Erythroblast (primary cell): Measurements from ENCODE around the gene BCAM.
"Not testable (repeated sequence)": the region's sequence is repeated elsewhere in the genome, so short reads cannot be mapped to it uniquely, and the experiment has no call there.

ENCODE experiments used
- DNase-seq, 2 experiments: peaks; one replicate each; lab custom pipeline; 2025; lab: John Stamatoyannopoulos, UW
- GATA1 ChIP-seq: IDR thresholded peaks from 2 replicates; pipeline ENCODE4 v1.6.1; 2011; ENCODE audit warnings: low read depth, mild to moderate bottlenecking, control low read depth, low read length, moderate library complexity
- POLR2A ChIP-seq: IDR thresholded peaks from 2 replicates; pipeline ENCODE4 v1.6.1; 2011; ENCODE audit warnings: mild to moderate bottlenecking, low read length

Gene BCAM

DNA sequence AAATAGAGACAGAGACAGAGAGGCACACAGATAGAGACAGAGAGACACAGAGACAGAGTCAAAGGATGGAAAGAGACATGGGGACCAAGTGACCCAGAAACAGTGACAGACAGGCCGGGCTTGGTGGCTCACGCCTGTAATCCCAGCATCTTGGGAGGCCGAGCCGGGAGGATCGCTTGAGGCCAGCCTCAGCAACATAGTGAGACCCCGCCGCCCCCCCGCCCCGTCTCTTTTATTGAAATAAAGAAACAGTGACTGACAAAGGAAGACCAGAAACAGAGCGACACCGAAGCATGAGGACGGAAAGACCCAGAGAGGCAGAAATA, 36.3 kb downstream of the BCAM start:
- TF ChIP-seq POLR2A = no peak
- TF ChIP-seq GATA1 = no peak
- DNase-seq = no peak

DNA sequence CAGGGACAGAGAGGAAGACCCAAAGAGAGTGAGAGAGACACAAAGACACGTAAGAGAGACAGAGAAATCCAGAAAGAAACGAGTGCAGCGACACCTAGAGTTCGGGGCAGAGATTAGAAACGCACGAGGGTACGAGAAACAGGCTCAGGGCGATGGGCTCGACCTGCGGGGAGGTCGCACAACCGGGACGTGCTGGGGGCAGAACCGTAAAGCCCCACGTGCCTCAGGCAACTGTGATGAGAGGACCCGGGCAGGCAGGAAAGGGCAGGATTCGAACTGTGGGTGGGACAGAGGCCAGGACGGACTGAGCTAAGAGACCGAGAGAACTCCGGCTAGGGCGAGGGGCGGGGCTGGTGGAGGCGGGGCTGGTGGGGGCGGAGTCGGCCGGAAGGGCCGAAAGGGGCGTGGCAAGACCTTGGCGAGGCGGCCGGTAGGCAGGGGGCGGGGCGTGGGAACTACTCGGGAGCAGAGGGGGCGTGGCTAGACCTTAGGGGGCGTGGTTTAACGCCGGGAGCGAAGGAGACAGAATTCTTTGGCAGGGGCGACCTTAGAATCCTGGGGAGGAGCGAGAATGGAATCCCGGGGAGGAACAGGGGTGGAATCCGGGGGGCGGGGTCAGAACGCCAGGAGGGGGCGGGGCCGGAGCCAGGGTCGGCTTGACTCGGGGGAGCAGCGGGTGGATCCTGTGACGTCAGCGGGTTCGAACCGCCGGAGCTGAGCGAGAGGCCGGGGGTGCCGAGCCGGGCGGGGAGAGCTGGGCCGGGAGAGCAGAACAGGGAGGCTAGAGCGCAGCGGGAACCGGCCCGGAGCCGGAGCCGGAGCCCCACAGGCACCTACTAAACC, 36.9 kb downstream of the BCAM start, which contains the start of gene NECTIN2:
Gene NECTIN2, plus strand, starts transcription at position 686 of the 843 bp plus-strand sequence. CDS start 229 bp downstream, outside the sequence.
- peak; percentile 93 to 98 for DNase-seq
- TF ChIP-seq GATA1 = no peak
- no peak for TF ChIP-seq POLR2A

DNA sequence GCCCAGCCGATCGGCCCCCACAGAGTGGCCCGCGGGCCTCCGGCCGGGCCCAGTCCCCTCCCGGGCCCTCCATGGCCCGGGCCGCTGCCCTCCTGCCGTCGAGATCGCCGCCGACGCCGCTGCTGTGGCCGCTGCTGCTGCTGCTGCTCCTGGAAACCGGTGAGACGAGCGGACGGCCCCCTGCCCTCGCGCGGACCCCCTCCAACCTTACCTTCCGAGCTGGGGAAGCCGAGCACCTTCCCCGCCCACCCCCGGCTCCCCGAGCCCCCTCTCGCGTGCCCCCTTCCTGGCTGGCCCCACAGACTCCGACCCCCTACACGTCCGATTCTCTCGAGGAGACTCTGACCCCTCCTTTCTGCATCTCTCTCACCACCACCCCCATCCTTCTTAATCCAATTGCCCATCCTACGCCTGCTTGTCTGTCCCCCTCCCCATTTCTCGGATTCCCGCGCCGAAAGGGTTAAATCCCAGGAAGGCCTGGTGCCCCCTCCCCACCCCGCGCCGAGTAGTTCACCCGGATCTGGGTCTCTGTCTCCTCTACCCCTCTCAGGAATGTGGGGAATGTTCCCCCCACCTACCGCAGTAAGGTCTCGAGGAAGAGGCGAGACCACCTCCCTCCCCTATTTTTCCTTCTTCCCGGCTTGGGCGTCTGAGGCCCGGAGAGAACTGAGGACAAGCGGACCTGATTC, 37.7 kb downstream of the BCAM start:
- no peak for DNase-seq
- TF ChIP-seq POLR2A (no peak), GATA1 (no peak)

DNA sequence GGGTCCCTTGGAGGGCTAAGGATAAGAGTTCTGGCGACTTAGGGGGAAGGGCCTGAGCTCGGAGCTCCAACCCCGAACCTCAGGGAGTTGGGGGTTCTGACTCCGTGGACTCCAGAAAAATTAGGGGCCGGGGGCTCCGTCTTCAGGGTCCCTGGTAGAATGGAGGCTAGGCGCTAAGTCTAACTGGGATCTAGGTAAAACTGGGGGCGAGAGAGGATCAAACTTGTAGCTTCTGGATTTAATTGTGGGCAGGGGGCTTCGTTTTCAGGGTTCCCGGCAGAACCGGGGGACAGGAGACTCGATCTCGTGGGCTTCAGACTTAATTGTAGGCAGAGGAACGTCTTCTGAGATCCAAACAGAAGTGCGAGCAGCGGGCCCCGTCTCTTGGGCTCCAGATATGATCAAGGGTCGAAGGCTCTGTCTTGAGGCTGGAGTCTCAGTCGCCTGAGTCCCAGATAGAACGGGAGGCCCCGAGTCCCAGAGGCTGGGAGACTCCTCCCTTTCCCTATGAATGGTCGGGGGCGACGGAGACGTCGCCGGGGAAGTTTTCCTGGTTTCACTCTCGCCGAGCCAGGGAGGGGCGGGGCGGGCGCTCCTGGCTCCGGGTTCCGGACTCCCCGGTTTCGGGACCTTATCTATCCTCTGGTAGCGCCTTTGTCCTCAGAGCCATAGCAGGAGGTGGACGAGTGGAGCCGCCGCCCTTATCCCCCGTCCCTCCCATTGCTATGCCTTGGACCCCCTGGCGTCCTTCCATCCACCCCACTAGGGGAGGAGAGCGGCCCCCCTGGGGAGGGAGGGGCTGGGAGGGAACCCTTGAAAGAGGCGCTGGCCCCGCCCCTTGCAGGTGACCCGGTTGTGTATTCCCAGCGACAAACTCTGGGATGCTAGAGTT, 38.5 kb downstream of the BCAM start:
- DNase-seq = peak; percentile 47 to 54

DNA sequence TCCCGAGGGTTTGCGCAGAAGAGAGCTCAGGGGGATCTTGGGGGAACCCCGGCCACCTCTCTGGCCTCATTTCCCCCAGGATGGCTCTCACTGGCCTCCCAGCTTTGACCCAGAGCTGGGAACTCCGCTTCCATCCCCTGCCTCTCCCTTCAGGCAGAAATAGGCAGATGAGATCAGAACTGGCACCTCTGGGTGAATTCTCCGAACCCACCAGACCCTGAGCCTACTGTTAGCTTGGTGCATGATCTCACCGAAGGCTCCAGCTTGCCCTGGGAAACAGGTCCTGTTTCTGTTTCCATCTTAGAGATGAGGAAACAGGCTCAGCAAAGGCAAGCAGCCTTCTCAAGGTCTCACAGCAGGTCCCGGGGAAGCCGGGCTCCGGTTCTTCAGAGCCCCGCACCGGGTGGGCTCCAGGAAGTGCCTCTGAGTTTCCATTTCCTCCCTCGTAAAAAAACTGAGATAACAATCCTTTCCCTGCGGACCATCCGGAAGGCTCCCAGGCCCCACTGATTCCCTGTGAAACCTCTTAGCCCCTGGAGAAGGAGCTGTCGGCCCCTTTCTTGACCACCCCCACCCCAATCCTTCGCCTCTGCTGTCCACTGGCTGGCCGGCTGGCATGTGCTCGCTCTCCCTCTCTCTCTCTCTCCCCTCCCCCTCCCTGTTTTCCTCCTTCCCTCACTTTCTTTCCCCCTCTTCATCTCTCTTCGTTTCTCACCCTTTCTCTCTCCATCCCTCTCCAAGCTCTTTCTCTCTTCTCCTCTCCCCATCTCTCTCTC, 39.3 kb downstream of the BCAM start:
- TF ChIP-seq GATA1 (no peak), POLR2A (no peak)
- DNase-seq = peak in 1 of 2 experiments; percentile 24

More for the DNA sequence above, 38.5 kb downstream of the BCAM start:
- no peak for TF ChIP-seq GATA1
- no peak for TF ChIP-seq POLR2A

DNA sequence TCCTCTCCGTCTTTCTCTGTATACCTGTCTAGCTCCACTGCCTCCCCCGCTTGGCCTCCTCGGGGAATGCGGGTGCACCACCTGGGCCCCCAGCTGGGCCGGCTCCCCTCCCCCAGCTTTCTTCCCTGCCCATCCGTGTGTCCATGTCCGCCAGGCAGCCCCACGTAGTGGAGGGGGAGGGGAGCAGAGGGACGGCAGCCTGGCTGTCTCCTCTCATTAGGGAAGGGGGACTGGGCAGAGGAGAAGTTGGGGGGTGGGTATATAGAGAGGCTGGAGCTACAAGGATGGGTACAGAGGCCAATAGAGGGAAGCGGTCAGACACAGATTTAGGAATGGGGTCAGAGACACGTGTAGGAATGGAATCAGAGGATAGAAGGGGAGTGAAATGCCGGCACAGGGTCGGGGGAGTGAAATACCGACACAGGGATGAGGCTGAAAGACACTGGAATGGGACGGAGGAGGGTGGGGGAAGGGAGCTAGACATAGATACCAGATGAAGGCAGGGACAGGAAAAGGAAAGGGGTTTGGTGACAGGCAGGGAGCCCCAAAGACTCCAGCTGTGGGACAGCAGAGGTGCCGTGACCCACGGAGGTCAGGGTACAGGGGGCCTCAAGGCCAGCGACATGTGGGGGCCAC, 40.0 kb downstream of the BCAM start:
- no peak for DNase-seq
- TF ChIP-seq POLR2A = no peak
- TF ChIP-seq GATA1 = no peak

DNA sequence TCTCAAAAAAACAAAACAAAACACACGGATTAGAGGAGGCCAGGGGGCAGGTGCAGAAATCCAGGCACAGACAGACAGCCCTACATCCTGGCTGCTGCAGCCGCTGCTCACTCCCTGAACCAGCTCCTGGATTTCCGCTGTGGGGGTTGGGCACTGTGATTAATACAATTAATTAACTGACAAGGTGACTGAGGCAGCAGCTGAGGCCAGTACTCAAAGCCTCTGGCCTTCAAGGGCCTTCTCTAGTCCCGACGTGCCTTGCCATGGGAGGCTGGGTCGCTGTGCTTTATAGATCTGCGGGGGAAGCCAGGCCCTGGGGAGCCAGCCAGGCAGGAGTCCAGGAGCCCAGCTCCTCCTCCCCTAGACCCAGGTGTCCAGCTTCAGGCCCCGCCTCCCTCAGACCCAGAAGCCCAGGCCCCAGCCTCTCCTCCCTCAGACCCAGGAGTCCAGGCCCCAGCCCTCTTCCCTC, 41.8 kb downstream of the BCAM start:
- TF ChIP-seq GATA1 = no peak
- no peak for TF ChIP-seq POLR2A
- no peak for DNase-seq

DNA sequence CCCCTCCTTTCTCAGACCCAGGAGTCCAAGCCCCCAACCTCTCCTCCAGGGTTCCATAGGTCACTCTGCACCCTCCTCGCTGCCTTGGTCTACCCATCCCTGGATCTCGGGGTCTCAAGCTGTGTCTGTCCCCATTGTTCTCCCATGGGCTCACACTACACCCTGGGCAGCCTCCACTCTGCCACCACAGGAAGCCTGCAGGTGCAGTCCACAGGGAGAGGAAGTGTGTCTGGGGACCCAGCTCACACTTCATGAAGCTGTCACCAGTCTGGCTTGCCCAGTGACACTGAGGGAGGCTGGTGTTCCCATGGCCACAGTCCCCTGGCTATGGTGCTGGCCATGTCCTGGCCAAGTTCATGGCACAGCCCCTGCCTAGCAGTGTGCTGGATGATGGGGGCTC, 42.5 kb downstream of the BCAM start:
- DNase-seq = no peak
- TF ChIP-seq GATA1 (no peak), POLR2A (no peak)

DNA sequence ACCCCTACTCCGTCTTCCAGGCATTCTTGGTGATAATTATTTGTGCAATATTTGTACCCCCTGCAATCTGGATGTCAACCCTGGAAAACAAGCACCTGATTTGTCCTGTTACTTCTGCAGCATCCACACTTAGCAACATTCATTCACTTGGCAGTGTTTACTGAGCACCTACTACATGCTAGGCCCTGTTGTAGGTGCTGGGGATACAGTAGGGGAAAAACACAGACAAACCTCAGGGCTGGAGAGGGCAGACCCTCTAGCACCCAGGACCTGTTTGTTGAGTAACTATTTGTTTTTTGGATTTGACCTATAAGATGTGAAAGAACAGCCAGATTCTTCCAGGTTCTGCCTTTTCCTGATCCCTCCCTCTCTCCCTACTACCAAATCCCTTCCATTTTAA, 46.7 kb downstream of the BCAM start:
- TF ChIP-seq POLR2A (no peak), GATA1 (no peak)
- DNase-seq = no peak

DNA sequence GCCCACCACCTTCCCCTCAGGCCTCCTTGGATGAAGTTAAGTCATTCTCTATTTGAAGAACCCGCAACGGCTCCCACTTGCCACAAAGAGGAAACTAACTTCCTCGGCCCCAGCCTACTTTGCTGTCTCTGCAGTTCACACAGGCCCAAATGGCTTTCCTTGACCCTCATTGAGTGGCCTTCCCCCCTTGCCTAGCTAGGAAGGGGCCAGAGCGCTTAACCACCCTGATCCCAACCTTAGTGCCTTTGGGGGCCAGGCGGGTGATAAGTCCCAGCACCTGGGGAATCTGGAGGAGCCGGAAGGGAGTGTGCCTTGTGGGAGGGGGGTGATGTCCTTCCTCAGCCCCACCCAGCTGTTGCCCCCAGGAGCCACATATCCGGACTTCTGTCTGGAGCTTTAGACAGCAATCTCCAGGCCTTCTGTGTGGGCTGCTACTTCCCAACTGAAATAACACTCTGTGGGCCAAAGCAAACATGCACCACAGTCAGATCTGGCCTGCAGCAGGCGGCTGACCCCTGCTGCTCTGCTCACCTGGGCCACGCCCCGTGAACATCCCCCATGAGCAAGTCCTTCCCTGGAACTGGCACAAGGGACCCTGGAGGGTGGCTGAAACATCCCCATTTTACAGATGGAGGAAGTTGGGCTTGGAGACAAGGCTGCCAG, 47.6 kb downstream of the BCAM start:
- TF ChIP-seq POLR2A = no peak
- TF ChIP-seq GATA1 = no peak
- no peak for DNase-seq

DNA sequence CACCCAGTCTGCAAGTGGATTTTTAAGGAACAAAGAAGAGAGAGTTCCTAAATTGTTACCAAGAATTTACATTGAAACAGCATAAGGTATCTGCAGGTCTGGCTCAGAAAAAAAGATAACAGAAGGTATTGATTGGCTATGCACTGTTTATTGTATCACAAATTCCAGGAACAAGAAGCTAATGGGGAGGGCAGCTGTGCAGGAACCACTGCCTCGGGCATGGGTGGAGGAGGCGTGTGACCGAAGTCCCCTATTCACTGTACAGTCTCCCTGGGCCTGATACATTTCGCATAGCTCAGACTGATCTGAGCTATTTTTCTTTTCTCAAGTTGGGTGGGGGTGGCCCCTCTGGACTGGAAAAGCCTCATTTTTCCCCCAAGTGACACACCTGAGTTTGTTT, 48.9 kb downstream of the BCAM start:
- TF ChIP-seq POLR2A (no peak), GATA1 (no peak)

DNA sequence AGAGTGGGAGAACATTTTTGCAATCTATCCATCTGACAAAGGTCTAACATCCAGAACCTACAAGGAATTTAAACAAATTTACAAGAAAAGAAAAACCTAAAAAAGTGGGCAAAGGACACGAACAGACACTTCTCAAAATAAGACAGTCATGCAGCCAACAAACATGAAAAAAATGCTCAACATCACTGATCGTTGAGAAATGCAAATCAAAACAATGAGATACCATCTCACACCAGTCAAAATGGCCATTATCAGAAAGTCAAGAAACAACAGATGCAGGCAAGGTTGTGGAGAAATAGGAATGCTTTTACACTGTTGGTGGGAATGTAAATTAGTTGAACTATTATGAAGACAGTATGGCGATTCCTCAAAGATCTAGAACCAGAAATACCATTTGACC, 52.7 kb downstream of the BCAM start:
- DNase-seq = not testable (repeated sequence)

More for the DNA sequence above, 48.9 kb downstream of the BCAM start:
- no peak for DNase-seq
